GM20000 (cell line): Measurements from ENCODE around the gene GRM1.

Source experiments
- DNase-seq: peaks from one replicate; pipeline ENCODE4 v3.0.0; 2012; ENCODE audit warnings: low spot score
- CTCF ChIP-seq: IDR thresholded peaks from 2 replicates; pipeline ENCODE4 v1.5.1; 2012; ENCODE audit warnings: mild to moderate bottlenecking, control low read depth; ENCODE audit errors: extremely low read depth, missing control alignments

GRM1 gene

GRCh38 chr6:146189131-146189530, 160.3 kb downstream of the GRM1 start:
- DNase-seq = no peak
- TF ChIP-seq CTCF = no peak

- no peak for DNase-seq
- TF ChIP-seq CTCF = no peak
Observed at GRCh38 chr6:146190581-146190980, 161.7 kb downstream of the GRM1 start.

DNA sequence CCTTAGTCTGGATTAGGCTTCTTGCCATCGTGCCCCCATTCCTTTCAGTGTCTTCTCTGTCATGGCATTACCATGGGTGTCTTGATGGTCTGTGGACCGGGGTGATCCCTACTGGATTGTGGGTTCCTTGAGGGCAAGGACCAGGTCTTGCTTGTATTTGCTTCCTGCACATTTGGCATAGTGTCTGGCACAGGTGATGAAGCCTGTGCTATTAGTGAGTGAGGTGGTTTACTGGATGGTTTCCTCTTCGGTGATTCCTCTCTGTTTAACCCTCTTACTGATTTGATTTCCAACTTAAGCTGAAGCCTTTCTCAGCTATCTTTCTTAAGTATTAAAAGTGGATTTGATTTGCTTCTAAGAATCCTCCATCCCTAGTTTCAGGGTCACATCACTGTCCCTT, 162.3 kb downstream of the GRM1 start:
- no peak for TF ChIP-seq CTCF
- no peak for DNase-seq

DNA sequence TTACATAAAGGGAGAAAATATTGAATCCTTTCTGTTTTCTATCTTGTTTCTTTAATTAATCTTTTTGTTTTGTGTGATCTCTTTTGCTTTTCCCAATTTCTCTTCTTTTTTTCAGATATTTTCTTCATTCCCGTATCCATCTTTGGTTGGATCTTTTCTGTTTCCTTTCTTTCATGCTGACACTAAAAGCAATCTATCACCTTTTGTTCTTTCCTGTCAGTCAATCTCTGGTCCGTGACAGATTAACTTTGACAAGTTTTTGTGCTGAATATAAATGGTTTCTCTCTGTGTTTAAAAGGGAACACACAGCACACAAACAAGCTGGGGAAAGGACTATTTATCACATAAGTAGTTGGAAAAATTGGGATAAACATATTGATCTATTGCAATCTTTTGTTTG, 162.8 kb downstream of the GRM1 start:
- no peak for DNase-seq
- no peak for TF ChIP-seq CTCF

DNA sequence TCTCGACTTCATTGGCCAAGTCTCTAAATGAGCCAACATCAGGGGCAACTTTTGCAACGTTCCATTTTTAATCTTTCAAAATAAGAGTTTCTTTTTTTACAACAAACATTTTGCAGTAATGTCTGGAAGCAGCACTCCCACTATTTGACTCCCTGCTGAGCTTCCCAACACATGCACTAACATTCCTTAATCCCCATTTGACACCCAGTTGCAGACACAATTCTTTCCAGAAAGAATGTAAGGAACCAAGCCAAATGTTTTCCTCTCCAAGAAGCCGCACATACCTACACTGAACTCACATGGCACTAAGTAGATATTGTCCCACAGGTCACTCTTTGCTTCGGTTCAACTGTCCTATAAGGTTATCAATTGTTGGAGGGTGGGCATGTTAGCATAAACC, 165.6 kb downstream of the GRM1 start:
- no peak for DNase-seq
- no peak for TF ChIP-seq CTCF

DNA sequence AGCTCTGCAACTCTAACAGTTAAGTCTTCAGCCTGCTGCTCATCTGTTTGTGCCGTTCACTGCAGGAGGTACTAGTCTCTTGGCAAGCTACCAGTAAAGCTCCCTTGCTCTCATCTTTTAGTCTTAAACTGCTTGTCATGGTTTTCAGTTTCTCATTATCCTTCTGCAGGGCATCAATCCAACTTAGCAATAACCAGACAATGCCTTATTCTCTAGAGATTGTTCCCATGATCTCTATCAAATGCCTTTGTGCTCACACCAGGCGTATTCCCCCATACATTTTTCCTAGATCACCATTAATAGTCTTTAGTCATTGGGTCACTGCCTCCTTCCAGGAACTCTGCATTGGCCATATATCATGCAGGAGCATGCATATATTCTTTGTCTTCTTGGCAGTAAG, 171.3 kb downstream of the GRM1 start:
- TF ChIP-seq CTCF = no peak
- no peak for DNase-seq

DNA sequence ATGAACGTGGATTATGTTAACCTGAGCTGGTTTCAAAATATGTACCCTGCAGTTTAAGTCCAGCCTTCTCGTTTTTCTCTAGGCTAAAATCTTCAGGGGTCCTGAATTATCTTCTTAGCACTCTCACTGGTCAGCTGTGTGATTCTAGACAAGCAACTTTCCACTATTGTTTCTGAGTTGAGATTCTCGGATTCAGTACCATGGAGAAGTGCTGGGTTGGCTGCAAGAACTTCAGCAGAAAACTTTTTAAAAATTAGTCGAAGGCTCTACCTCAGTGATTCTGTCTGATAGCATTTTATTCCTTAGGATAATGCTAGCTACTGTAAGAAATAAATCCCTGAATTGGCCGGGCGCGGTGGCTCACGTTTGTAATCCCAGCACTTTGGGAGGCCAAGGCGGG, 173.7 kb downstream of the GRM1 start:
- no peak for TF ChIP-seq CTCF
- no peak for DNase-seq
